ENCODE data around the gene ZNF532. TPM values are rescaled to one million over a fixed set of nuclear protein-coding genes. Genes with fewer than 3 reads are reported as not detected.

ZNF532 gene
- polyA plus RNA-seq, 3 donors: 86.6 to 104 (median 102) TPM

DNA sequence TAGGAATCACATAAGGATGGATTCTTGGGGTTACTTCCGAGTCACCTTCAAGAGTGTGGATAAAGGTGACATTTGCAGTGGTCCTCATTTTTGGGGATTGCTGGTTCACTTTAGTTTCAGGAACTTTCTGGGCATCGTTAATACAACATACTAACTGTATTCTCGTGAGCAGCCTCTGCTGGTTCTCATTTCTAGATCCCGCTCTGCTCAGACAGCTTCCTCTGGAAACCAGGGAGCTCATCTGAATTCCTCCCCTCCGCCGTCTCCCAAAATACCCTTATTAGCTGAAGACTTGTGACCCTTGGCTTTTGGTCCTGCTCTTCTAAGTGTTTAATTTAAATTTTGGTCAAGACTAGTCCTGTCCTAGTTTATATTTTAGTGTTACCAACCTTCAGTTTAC lies 64.5 kb downstream of the ZNF532 start:
- DNase-seq (ENCODE audit: low read depth in 3 of 3, low spot score in 2 of 3): no peak

DNA sequence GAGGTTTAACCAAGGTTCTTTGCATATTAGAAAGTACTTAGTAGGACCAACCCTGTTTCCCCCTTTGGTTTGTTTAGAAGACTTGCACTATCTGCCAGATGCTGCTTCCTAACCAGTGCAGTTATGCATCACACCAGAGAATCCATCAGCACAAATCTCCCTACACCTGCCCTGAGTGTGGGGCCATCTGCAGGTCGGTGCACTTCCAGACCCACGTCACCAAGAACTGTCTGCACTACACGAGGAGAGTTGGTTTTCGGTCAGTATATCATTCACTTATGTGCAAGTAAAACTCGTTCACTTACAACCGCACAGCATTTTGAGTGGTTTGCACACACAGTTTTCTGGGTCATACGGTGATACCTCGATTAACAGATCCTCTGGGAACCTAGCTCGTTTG lies 69.7 kb downstream of the ZNF532 start:
- no peak for DNase-seq (ENCODE audit: low read depth in 3 of 3, low spot score in 2 of 3)

DNA sequence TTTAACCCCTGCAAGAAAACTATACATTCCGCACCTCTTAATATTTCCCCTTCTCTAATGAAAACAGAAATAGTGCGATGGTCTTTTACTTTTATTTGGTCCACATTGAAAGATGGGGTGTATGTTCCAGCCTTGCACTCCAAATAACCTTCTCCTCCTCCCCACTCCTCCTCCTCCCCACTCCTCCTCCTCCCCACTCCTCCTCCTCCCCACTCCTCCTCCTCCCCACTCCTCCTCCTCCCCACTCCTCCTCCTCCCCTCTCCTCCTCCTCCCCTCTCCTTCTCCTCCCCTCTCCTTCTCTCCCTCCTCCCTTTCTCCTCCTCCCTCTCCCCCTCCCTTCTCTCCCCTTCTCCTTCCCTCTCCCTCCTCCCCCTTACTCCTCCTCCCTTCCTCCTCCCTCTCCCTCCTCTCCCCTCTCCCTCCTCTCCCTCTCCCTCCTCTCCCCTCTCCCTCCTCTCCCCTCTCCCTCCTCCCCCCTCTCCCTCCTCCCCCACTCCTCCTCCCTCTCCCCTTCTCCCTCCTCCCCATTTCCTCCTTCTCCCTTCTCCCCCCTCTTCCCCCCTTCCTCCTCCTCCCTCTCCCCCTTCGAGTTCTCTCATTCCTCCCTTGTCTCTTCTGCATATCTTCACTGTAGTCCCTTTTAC lies 70.4 kb downstream of the ZNF532 start:
- DNase-seq (ENCODE audit: low read depth in 3 of 3, low spot score in 2 of 3): no peak

DNA sequence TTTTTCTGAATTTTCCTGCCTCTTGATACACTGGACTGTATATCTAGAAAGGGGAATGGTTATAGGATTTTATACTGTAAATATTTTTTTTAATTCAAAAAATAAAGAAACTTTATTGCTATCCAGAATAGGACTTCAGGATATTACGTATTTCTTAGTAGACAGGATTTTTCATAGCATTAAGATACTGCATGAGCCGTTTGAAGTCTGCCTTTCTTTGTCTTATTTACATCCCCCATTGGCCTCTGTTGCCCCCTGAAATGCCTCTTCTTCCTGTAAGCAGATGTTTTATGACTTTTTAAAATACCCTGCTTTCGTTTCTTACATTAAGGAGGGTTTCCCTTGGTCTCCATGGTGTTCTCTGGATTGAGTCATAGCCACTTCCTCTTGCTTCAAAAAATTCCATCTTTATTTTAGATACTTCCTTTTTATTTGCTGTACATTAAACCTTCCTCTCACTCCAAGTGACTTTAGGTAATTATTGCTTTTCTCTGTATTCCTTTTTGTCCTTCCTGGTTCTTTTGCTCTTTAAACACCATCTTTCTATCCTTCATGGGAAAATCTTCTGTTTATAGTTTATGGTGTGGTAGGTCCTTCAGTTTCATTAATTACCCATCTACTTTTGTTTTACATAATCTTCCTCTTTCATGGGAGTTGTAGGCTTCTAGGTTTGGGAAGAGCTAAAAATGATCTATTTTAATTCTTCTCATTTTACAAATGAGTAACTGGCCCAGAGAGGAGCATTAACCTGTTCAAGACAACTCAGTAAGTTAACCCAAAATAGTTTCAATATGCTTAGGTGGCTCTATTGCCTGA lies 72.6 kb downstream of the ZNF532 start:
- no peak for DNase-seq (ENCODE audit: low read depth in 3 of 3, low spot score in 2 of 3)

DNA sequence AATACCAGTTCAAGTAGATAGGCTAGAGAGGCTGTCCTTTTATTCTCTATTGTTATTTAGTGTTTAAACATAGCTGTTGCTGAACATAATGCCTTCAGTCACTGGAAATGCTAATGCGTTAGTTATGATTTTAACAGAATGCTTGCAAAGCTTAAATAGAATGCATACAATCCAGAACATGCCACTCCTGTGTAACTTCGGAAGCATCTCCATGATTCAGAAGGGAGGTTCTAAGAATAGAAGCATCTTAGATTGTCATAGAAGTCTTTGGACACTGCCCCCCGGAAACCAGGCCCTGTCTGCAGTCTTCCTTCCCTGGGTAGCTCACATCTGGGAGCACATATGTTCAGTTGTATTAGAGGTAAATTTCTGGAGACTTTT lies 73.2 kb downstream of the ZNF532 start:
- DNase-seq (ENCODE audit: low read depth in 3 of 3, low spot score in 2 of 3): no peak

DNA sequence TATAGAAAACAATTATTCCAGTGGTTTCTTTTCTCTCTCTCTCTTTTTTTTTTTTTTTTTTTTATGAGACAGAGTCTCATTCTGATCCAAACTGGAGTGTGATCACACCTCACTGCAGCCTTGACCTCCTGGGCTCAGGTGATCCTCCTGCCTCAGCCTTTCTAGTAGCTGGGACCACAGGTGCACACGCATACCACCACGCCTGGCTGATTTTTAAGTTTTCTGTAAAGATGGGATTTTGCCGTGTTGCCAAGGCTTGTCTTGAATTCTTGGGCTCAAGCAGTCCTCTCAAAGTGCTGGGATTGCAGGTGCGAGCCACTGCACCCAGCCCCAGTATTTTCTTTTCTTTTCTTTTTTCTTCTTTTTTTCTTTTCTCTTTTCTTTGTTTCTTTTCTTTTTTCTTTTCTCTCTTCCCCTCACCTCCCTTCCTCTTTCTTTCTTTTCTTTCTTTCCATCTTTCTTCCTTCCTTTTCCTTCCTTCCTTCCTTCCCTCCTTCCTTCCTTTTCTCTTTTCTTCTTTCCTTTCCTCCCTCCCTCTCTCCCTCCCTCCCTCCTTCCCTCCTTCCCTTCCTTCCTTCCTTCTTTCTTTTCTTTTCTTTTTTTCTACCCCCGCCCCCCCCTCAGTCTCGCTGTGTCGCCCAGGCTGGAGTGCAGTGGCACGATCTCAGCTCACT lies 76.9 kb downstream of the ZNF532 start:
- DNase-seq (ENCODE audit: low read depth in 3 of 3, low spot score in 2 of 3): no peak

DNA sequence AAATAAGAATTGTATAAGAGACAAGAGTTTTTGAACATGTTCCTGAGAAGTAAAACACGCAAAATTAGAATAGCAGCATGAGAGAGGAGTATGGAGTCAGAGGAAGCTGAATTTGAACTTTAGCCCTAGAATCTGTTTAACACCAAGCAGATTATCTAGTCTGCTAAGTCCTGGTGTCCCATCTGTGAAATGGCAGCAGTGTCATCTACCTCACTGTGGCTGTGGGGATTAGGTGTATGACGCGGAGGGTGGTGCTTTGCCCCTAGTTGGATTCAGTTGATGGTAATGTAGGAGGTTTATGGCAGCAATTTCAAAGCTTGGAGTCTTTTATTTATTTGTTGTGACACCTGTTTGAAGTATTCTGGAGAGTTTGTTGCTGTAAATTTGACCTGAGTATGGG lies 79.2 kb downstream of the ZNF532 start:
- no peak for DNase-seq (ENCODE audit: low read depth in 3 of 3, low spot score in 2 of 3)

DNA sequence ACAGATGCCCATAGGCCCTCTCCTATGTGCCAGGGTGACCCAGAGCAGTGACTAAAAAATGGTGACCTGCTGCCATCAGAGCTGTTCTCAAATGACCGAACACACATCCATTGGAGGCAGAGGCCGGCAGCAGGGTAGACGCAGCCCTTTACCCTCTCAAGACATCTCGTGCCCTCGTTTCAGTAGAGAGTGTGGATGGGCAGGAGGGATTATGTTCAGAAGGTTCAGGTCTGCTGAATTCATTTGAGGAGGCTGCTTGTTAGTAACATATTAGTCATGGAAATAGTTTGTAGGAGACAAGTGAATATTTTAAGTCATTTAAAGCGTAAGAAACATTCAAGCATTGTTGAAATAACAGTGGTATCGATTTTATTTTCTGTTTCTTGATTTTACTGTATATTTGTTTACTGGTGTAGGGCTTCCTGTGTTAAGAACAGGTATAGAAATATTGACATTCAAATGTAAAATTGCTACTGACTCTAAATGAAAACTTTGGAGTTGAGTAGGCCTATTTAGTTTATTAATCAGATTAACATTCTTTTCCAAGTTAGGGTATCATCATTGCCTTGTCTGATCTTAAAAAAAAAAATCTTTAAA lies 82.6 kb downstream of the ZNF532 start:
- no peak for DNase-seq (ENCODE audit: low read depth in 3 of 3, low spot score in 2 of 3)

DNA sequence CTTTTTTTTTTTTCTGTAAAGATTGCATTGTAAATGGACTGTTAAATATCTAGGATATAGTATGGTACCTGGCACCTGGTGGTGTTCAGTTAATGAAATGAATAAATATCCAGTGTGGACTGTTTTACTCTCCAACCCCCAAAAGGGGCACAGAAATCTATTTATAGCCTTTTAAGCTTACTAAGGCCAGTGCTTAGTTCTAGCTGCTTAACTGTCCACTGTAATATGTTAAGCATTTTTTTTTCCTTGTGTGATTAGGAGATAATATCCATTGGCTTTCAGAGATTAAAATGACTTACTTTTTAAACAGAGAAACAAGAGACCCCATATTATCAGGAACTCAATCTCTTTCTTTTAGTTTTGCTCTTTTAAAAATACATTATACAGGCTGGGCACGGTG lies 84.4 kb downstream of the ZNF532 start:
- DNase-seq (ENCODE audit: low read depth in 3 of 3, low spot score in 2 of 3): no peak

DNA sequence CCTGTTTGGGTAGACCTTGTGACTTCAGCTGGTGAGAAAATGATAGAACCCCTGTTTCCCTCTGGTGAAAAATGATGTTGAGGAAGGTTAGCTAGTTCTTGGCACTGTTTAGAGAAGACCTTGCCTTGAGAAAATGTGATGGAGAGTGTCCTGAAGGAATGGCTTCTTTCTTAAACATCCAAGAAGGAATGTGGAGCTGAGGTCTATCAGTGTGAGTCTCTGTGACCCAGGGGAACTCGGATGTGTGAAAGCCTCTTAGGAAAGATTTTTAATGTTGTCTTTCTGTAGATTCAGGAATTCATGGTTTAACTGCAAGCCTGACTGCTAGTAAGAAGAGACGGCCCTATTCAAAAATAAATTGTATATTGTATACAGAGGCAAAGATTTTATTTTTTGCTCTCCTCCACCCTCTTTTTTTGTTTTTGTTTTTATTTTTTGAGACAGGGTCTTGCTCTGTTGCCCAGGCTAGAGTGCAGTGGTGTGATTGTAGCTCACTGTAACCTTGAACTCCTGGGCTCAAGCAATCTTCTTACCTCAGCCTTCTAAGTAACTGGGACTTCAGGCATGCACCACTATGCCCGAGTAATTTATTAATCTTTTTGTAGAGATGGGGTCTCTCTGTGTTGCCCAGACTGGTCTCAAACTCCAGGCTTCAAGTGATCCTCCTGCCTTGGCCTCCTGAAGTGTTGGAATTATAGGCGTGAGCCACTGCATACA lies 87.5 kb downstream of the ZNF532 start:
- DNase-seq (ENCODE audit: low read depth in 3 of 3, low spot score in 2 of 3): no peak

DNA sequence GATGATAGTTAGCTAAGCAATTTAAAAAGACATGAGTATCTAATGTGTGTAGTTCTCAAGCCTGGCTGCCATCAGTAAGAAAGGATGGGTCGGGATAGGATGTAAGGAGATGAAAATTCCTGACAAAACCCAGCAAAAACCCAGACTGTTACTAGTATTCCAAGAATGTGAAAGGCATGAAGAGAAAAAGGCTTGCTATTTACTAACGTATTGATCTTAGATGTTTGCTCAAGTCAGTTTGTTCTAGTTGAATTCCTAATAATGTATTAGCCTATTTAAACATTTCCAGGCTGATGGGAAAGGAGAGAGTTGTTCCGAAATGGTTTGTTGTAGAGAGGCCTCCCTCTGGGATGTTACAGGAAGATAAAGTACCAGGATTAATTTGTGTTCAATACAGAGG lies 88.2 kb downstream of the ZNF532 start:
- DNase-seq (ENCODE audit: low read depth in 3 of 3, low spot score in 2 of 3): no peak

DNA sequence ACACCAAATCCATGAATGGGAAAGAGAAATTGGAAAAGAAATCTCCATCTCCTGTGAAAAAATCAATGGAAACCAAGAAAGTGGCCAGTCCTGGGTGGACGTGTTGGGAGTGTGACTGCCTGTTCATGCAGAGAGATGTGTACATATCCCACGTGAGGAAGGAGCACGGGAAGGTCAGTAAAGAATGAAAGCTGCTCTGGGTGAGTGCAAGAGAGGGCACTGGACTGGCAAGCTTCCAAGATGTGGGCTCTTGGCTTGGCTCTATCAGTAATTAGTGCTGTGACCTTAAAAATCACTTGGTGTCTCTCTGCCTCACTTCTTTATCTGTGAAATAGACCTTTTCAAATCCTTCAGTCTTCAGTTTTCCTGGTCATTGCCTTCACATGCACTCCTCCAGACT lies 89.0 kb downstream of the ZNF532 start:
- DNase-seq (ENCODE audit: low read depth in 3 of 3, low spot score in 2 of 3): no peak

DNA sequence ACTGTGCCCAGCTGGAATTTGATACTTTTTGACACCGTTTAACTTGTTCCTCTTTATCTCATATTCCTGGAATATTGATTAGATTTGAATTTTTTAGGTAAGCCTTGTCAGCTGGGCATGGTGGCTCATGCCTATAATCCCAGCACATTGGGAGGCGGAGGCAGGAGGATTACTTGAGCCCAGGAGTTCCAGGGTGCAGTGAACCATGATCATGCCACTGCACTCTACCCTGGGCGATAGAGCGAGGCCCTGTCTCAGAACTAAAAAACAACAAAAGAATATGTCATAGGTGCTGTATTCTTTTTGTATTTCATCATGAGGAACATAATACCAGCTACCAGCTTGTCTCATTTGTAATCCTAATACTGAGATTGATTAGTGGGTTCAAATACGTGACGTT lies 90.3 kb downstream of the ZNF532 start:
- no peak for DNase-seq (ENCODE audit: low read depth in 3 of 3, low spot score in 2 of 3)

DNA sequence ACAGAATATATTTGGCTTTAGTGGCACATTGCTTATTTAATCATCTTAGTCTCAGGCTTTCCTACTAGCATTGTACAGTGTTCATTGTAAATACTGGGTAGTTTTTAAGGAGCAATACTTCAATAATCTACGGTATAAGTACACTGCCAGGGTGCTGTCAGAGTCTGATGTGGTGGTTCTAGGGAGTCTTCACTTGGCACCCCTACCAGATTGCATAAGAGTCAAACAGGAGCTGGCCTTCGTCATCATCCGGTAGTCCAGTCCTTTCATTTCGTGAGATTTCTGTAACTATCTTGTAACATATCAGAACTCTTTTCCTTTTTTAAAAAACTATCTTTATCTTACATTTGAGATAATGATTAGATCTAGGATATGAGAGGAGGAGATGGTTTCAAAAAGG lies 91.1 kb downstream of the ZNF532 start:
- DNase-seq (ENCODE audit: low read depth in 3 of 3, low spot score in 2 of 3): no peak

DNA sequence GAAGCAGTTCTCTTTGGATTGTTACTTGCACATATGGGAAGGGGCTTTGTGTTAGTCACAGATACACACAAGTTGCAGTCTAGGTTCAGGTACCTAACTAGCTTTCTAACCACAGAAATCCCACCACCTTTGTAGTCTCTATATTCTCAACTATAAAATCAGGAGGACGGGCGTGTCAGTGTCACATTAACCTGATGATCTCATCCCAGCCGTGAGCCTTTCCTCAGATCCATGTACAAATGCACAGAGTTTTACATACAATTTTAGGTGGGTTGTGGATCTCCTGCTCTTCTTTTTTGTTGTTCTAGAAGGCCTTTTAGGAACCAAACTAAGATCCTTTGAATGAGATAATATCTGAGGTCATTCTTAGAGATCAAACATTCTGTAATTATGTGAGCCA lies 94.0 kb downstream of the ZNF532 start:
- no peak for DNase-seq (ENCODE audit: low read depth in 3 of 3, low spot score in 2 of 3)

DNA sequence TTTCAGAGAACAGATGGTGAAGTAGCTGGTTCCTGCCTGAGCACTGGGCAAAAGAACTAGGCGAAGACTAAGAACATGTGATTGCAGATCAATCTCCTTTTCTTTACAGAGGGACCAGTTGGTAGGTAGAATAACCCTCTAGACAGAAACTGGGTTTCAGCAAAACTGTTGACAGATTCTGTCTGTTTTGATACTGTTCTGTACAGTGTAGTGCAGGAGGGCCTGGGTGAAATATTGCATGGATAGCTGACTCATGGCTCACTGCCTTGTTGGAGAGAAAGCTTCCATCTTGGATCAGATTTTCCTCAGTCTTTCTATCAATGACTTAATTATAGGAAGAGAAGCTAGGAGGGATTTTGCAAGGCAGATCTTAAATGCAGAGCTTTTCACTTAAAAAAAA lies 95.8 kb downstream of the ZNF532 start:
- no peak for DNase-seq (ENCODE audit: low read depth in 3 of 3, low spot score in 2 of 3)

DNA sequence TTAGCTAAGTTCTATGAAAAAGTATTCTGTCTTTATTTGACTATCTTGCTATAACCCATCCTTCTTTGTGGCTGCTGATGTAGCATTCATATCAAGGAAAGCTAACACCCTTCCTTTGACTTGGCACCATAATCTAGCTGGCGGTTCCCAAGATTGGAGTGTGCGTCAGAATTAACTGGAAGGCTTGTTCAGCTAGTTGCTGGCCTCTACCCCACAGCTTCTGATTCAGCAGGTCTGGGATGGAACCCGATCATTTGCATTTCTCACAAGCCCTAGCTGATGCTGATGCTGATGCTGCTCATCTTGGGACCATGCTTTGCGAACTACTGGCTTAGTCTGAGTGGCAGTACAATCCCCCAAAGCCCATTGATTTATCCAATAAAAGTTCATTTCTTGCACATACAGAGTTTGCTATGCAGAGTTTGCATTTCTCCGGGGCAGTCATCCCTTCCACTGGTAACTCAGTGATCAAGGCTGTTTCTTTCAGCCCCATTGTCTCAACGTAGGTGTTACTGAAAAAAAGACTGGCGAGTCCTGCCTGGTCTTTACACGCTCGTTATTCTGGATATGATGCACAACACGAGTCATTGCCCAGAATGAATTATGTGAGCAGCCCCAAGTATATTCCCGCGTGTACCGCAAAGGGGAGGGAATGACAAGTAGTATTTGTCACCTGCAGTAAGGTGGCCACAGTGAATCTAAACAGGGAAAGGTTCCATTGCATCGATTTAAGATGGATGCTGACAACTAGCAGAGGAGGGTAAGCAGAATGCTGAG lies 96.5 kb downstream of the ZNF532 start:
- DNase-seq (ENCODE audit: low read depth in 3 of 3, low spot score in 2 of 3): no peak

DNA sequence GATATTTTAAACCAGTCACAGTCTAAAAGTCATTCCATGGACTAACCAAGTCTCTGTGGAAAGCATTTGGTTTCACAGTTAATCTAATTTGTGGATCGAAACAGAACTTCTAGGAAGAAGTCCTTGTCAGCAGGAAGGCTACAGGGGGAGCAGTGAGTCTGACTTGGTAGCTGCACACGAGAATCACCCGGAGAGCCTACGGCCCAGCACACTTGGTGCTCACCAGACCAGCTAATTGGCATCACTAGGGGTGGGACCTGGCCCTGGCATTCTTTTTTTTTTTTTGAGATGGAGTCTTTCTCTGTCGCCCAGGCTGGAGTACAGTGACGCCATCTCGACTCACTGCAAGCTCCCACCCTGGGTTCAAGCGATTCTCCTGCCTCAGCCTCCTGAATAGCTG lies 97.7 kb downstream of the ZNF532 start:
- no peak for DNase-seq (ENCODE audit: low read depth in 3 of 3, low spot score in 2 of 3)

DNA sequence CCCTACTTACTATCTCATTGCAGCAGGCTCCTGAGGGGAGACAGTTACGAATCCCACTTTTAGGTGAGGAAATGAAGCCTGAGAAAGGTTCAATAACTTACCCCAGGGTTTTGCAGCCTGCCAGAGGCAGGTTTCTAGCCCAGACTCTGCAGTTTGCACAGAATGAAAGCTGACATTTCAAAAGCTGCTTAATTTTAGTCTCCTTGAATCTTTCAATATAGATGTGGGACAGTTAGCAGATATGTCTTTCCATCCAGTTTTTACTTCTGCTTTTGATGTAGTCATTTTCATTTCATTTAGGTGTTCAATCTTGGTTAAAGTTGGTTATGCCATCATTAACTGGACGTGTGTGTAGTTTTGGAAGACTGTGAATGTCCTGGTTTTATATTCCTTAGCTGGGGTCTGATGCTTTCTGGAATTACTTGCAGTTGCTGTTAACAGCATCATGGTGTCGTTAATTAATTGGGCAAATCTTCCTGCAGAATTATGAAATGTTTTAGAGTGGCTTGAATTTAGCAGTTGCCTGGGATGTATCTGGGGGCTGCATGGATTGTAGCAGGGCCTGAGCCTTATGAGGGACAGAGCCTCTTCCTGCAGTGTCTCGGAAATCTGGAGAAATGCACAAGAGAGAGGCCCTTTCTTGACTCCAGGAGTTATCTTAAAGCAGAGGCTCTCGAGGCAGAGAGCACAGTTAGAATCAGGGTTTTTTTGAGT lies 100.8 kb downstream of the ZNF532 start:
- DNase-seq (ENCODE audit: low read depth in 3 of 3, low spot score in 2 of 3): no peak

All from right renal cortex interstitium (tissue), 3 donors.